ENCODE data around the gene NAT8L.

NAT8L gene

GRCh38 chr4:2095236-2096072 is 36.3 kb downstream of the NAT8L start:
- DNase-seq (ENCODE audit: low spot score), result peak; percentile 22

- DNase-seq (ENCODE audit: low spot score), result peak; percentile 5
Measured at GRCh38 chr4:2096073-2096609, 37.0 kb downstream of the NAT8L start.

GRCh38 chr4:2101346-2102044 is 42.4 kb downstream of the NAT8L start:
- DNase-seq (ENCODE audit: low spot score), result peak; percentile 60

- DNase-seq (ENCODE audit: low spot score), result peak; percentile 7
Measured at GRCh38 chr4:2102045-2102883, 43.1 kb downstream of the NAT8L start.

GRCh38 chr4:2103127-2103842 is 44.2 kb downstream of the NAT8L start:
- no peak for DNase-seq (ENCODE audit: low spot score)

- no peak for DNase-seq (ENCODE audit: low spot score)
Measured at GRCh38 chr4:2103843-2104547, 44.9 kb downstream of the NAT8L start.

- DNase-seq (ENCODE audit: low spot score), result no peak
Measured at GRCh38 chr4:2104556-2105345, 45.6 kb downstream of the NAT8L start.

GRCh38 chr4:2105559-2105958 is 46.4 kb downstream of the NAT8L start:
- peak; percentile 61 for DNase-seq (ENCODE audit: low spot score)

- no peak for DNase-seq (ENCODE audit: low spot score)
Measured at GRCh38 chr4:2116687-2117400, 57.7 kb downstream of the NAT8L start.

Measured in AG20443 (cell line).